Hepatocyte (in vitro differentiated cells): ENCODE measurements around the gene WDFY4.

Experiments used
- EZH2phosphoT487 ChIP-seq: fragments of 200-600 bp; sonication (generic); IDR thresholded peaks from one replicate; pipeline ENCODE4 v1.6.1; 2018; ENCODE audit warnings: antibody characterized with exemption, mild to moderate bottlenecking, low read depth, moderate library complexity; ENCODE audit not compliant: unreplicated experiment, severe bottlenecking
- TF ChIP-seq, protein P1 (sequence below): fragments of 200-600 bp; sonication (generic); IDR thresholded peaks from 2 replicates; pipeline ENCODE4 v1.5.1; 2016; ENCODE audit warnings: antibody characterized with exemption, mild to moderate bottlenecking; ENCODE audit not compliant: poor library complexity

DNA sequence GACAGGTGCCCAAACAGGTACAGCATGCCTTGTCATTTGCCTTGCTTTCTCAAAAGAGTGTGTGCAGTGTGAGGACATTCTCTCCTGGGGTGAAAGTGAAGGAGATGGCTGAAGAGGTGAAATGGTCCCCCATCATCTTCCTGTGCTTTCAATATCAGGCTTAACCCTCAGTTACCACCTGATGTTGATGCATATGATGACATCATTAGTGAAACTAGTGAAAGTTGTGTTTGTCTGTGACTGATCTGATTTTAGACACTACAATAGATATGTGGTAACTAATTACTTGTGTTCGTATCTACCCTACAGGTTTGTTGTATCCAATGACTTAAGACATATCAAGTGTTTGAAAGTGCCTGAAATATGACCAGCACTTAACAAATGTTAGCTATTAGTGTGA, 279.4 kb downstream of the WDFY4 start:
- TF ChIP-seq, protein P1, sequence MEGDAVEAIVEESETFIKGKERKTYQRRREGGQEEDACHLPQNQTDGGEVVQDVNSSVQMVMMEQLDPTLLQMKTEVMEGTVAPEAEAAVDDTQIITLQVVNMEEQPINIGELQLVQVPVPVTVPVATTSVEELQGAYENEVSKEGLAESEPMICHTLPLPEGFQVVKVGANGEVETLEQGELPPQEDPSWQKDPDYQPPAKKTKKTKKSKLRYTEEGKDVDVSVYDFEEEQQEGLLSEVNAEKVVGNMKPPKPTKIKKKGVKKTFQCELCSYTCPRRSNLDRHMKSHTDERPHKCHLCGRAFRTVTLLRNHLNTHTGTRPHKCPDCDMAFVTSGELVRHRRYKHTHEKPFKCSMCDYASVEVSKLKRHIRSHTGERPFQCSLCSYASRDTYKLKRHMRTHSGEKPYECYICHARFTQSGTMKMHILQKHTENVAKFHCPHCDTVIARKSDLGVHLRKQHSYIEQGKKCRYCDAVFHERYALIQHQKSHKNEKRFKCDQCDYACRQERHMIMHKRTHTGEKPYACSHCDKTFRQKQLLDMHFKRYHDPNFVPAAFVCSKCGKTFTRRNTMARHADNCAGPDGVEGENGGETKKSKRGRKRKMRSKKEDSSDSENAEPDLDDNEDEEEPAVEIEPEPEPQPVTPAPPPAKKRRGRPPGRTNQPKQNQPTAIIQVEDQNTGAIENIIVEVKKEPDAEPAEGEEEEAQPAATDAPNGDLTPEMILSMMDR: no peak
- no peak for TF ChIP-seq EZH2phosphoT487
